ENCODE data around the gene TTN.

The TTN gene

GRCh38 chr2:178756843-178757242 lies 50.4 kb downstream of the TTN start:
- TF ChIP-seq, protein P1, sequence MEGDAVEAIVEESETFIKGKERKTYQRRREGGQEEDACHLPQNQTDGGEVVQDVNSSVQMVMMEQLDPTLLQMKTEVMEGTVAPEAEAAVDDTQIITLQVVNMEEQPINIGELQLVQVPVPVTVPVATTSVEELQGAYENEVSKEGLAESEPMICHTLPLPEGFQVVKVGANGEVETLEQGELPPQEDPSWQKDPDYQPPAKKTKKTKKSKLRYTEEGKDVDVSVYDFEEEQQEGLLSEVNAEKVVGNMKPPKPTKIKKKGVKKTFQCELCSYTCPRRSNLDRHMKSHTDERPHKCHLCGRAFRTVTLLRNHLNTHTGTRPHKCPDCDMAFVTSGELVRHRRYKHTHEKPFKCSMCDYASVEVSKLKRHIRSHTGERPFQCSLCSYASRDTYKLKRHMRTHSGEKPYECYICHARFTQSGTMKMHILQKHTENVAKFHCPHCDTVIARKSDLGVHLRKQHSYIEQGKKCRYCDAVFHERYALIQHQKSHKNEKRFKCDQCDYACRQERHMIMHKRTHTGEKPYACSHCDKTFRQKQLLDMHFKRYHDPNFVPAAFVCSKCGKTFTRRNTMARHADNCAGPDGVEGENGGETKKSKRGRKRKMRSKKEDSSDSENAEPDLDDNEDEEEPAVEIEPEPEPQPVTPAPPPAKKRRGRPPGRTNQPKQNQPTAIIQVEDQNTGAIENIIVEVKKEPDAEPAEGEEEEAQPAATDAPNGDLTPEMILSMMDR (IDR thresholded peaks at IDR 0.05; ENCODE audit: insufficient read depth, missing control alignments) = no peak
- FAIRE-seq (peak; percentile 97), DNase-seq (ENCODE audit: insufficient read length, low spot score) (no peak)

DNA sequence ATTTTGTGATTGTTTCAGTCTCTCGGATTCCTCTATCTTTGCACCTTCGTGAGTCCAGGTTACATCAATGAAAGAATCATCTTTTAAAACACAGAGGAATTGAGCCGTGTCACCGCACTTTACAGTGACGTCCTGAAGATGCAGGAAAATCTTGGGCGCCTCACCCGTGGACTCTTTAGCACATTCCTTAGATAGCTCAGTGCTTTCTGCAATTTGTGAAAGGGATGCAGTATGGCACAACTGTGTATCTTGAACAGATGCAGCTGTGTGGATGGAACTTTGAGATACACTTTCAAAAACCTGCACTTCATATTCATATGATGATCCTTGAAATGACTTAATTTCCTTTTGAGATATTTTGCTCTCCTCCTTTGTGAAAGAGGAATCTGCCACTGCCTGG lies 50.9 kb downstream of the TTN start:
- TF ChIP-seq, protein P1 (IDR thresholded peaks at IDR 0.05; ENCODE audit: insufficient read depth, missing control alignments) = no peak
- no peak for DNase-seq (ENCODE audit: insufficient read length, low spot score)
- no peak for FAIRE-seq

DNA sequence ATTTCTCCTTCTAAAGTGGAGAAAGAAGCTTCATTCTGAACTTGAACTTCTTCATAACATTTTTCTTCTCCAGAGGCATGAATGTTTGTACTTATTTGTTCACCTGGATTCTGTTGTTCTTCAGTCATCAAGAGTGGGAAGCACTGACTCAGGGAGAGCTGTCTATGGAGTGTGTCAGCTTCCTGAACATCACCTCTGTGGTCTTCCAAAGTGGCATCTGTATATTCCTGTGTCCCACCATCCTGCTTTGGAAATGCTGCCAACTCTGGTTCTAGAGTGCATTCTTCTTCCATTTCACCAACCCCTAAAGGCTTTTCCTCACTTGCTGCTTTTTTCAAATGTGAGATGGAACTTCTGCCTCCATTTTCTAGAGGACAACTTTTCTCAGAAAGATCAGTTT lies 59.5 kb downstream of the TTN start:
- DNase-seq (ENCODE audit: insufficient read length, low spot score) = no peak
- TF ChIP-seq, protein P1 (IDR thresholded peaks at IDR 0.05; ENCODE audit: insufficient read depth, missing control alignments) = no peak
- no peak for FAIRE-seq

DNA sequence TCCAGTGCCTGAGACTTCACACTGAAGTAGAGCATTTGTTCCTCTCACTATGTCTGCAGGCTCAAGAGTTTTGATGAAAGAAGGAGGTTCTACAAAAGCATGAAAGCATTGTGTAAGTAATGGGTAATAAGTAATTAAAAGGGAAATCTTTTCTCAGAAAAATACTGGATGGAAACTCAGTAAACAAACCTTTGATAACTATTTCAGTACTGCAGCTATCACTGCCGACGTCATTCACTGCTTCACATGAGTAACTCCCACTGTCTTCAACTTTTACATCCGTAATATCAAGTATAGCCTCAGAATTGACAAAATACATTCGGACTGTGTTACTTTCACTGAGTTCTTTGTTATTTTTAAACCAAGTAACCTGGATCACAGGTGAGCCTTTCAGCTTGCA lies 72.7 kb downstream of the TTN start:
- TF ChIP-seq, protein P1 (IDR thresholded peaks at IDR 0.05; ENCODE audit: insufficient read depth, missing control alignments) = no peak
- FAIRE-seq = no peak
- DNase-seq (ENCODE audit: insufficient read length, low spot score) = no peak

DNA sequence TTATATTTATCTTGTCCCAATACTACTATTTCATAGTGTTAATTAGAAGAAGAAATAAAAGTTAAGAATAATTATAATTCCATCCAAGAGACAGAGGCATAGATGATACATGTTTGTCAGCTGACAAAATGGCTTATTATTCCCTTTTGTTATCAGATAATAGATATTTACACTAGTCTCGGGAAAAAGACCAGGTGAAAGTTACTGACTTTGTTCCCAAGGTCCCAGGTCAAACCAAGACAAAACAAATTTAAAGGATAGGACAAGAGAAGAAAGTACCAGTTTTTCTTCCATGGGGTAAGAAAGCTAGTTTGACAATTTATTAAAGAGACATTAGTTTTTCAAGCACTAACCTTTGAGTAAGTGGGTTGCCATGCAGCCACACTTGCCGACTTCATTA lies 73.2 kb downstream of the TTN start:
- DNase-seq (ENCODE audit: insufficient read length, low spot score) = no peak
- no peak for FAIRE-seq
- TF ChIP-seq, protein P1 (IDR thresholded peaks at IDR 0.05; ENCODE audit: insufficient read depth, missing control alignments) = no peak

- no peak for DNase-seq (ENCODE audit: insufficient read length, low spot score)
- TF ChIP-seq, protein P1 (IDR thresholded peaks at IDR 0.05; ENCODE audit: insufficient read depth, missing control alignments) = no peak
- no peak for FAIRE-seq
Observed at GRCh38 chr2:178732913-178733312, 74.3 kb downstream of the TTN start.

GRCh38 chr2:178731300-178731699 lies 75.9 kb downstream of the TTN start:
- TF ChIP-seq, protein P1 (IDR thresholded peaks at IDR 0.05; ENCODE audit: insufficient read depth, missing control alignments) = no peak
- DNase-seq (ENCODE audit: insufficient read length, low spot score) (no peak), FAIRE-seq (no peak)
